ENCODE measurements around the gene CALML6.

- no peak for TF ChIP-seq CTCF (IDR thresholded peaks at IDR 0.05 in 4 of 5, conservative IDR thresholded peaks at IDR 0.05 in 1 of 5)
- no peak for TF ChIP-seq POLR2A (IDR thresholded peaks at IDR 0.05)
Measured at GRCh38 chr1:1914971-1915692, at the start of gene CALML6.

Data from gastrocnemius medialis (tissue), 4 donors.